ENCODE results near the gene PANK4.

The PANK4 gene

DNA sequence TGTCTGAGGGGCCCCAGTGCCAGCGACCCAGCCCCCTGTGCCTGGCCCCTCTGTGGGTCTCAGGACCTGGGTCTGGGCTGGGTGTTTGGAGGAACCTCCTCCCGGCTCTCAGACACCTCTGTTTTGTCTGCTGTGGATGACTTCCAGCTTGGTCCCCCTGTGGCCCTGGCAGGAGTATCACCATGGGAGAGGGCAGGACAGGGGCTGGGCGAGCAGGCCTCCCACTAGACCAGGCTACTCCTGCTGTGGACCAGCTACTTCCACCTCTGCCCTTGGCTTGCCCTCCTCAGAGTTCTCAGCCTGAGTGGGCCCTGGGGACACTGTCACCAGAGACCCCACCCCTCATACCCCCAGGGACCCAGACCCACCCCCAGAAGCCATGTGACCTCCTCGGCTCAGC is 28.5 kb downstream of the PANK4 start:
- TF ChIP-seq TEAD4 (IDR thresholded peaks at IDR 0.05) = no peak
- TF ChIP-seq NFIC (IDR thresholded peaks at IDR 0.05) = no peak
- TF ChIP-seq TCF12 (IDR thresholded peaks at IDR 0.05; ENCODE audit: low read depth) = no peak
- no peak for TF ChIP-seq EGR1 (IDR thresholded peaks at IDR 0.05)
- no peak for TF ChIP-seq ZBTB7A (IDR thresholded peaks at IDR 0.05; ENCODE audit: low read depth)
- TF ChIP-seq TAF1 (IDR thresholded peaks at IDR 0.05; ENCODE audit: low read depth) = no peak
- TF ChIP-seq YY1 (IDR thresholded peaks at IDR 0.05; ENCODE audit: low read depth) = no peak
- no peak for TF ChIP-seq CREB1 (IDR thresholded peaks at IDR 0.05; ENCODE audit: low read depth)
- TF ChIP-seq, protein P1, sequence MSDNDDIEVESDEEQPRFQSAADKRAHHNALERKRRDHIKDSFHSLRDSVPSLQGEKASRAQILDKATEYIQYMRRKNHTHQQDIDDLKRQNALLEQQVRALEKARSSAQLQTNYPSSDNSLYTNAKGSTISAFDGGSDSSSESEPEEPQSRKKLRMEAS (IDR thresholded peaks at IDR 0.05) = no peak
- TF ChIP-seq CEBPB (IDR thresholded peaks at IDR 0.05) = no peak
- no peak for TF ChIP-seq RAD21 (IDR thresholded peaks at IDR 0.05; ENCODE audit: low read depth)
- no peak for TF ChIP-seq REST (IDR thresholded peaks at IDR 0.05; ENCODE audit: low read depth)
- TF ChIP-seq FOXM1 (IDR thresholded peaks at IDR 0.05; ENCODE audit: borderline replicate concordance, low read depth) = no peak
- no peak for TF ChIP-seq EP300 (IDR thresholded peaks at IDR 0.05; ENCODE audit: borderline replicate concordance)
- TF ChIP-seq, protein P2, sequence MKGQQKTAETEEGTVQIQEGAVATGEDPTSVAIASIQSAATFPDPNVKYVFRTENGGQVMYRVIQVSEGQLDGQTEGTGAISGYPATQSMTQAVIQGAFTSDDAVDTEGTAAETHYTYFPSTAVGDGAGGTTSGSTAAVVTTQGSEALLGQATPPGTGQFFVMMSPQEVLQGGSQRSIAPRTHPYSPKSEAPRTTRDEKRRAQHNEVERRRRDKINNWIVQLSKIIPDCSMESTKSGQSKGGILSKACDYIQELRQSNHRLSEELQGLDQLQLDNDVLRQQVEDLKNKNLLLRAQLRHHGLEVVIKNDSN (IDR thresholded peaks at IDR 0.05) = no peak

GRCh38 chr1:2496746-2497145 is 29.6 kb downstream of the PANK4 start:
- no peak for TF ChIP-seq EGR1 (IDR thresholded peaks at IDR 0.05)
- no peak for TF ChIP-seq YY1 (IDR thresholded peaks at IDR 0.05; ENCODE audit: low read depth)
- TF ChIP-seq, protein P1 (IDR thresholded peaks at IDR 0.05) = no peak
- no peak for TF ChIP-seq NFIC (IDR thresholded peaks at IDR 0.05)
- TF ChIP-seq ZBTB7A (IDR thresholded peaks at IDR 0.05; ENCODE audit: low read depth) = no peak
- TF ChIP-seq TEAD4 (IDR thresholded peaks at IDR 0.05) = no peak
- TF ChIP-seq, protein P2 (IDR thresholded peaks at IDR 0.05) = no peak
- no peak for TF ChIP-seq TAF1 (IDR thresholded peaks at IDR 0.05; ENCODE audit: low read depth)
- TF ChIP-seq CREB1 (IDR thresholded peaks at IDR 0.05; ENCODE audit: low read depth) = no peak
- TF ChIP-seq RAD21 (IDR thresholded peaks at IDR 0.05; ENCODE audit: low read depth) = no peak

- TF ChIP-seq NFIC (IDR thresholded peaks at IDR 0.05) (no peak), TAF1 (IDR thresholded peaks at IDR 0.05; ENCODE audit: low read depth) (no peak), EGR1 (IDR thresholded peaks at IDR 0.05) (no peak), REST (IDR thresholded peaks at IDR 0.05; ENCODE audit: low read depth) (no peak), CREB1 (IDR thresholded peaks at IDR 0.05; ENCODE audit: low read depth) (no peak), YY1 (IDR thresholded peaks at IDR 0.05; ENCODE audit: low read depth) (no peak), EP300 (IDR thresholded peaks at IDR 0.05; ENCODE audit: borderline replicate concordance) (no peak), RAD21 (IDR thresholded peaks at IDR 0.05; ENCODE audit: low read depth) (no peak), TEAD4 (IDR thresholded peaks at IDR 0.05) (no peak), TCF12 (IDR thresholded peaks at IDR 0.05; ENCODE audit: low read depth) (no peak), FOXM1 (IDR thresholded peaks at IDR 0.05; ENCODE audit: borderline replicate concordance, low read depth) (no peak), ZBTB7A (IDR thresholded peaks at IDR 0.05; ENCODE audit: low read depth) (no peak), CEBPB (IDR thresholded peaks at IDR 0.05) (no peak)
- TF ChIP-seq, protein P1 (IDR thresholded peaks at IDR 0.05) = no peak
- TF ChIP-seq, protein P2 (IDR thresholded peaks at IDR 0.05) = no peak
These were observed 30.2 kb downstream of the PANK4 start for GRCh38 chr1:2496087-2496622.

DNA sequence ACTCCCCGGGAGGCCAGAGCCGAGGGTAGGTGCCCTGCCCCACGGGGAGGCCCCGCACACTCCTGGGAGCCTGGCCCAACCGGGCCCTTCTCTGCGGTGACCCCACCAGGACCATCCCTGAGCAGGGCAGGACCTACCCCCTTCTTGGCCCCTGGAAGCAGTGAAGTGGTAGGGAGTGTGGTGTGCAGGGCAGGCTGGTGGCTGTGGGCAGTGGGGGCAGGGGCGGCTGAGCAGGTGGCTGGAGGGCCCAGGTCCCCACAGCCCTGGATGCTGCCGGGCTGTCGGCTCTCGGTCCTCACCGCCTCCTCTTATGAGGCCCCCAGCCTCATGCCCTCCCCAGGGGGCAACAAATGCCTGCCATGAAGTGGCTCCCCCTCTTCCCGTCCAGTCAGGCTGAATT is 30.9 kb downstream of the PANK4 start:
- TF ChIP-seq EGR1 (IDR thresholded peaks at IDR 0.05) (no peak), ZBTB7A (IDR thresholded peaks at IDR 0.05; ENCODE audit: low read depth) (0 out of 2 replicates have a peak, but pooled peaks have one; percentile 2)

GRCh38 chr1:2495026-2495425 is 31.4 kb downstream of the PANK4 start:
- 0 out of 2 replicates have a peak, but pooled peaks have one; percentile 7 for TF ChIP-seq ZBTB7A (IDR thresholded peaks at IDR 0.05; ENCODE audit: low read depth)
- no peak for TF ChIP-seq CEBPB (IDR thresholded peaks at IDR 0.05)

GRCh38 chr1:2494323-2494693 is 32.1 kb downstream of the PANK4 start:
- TF ChIP-seq, protein P2 (IDR thresholded peaks at IDR 0.05) = no peak
- TF ChIP-seq CEBPB (IDR thresholded peaks at IDR 0.05) (peak; percentile 98), FOXM1 (IDR thresholded peaks at IDR 0.05; ENCODE audit: borderline replicate concordance, low read depth) (no peak), TEAD4 (IDR thresholded peaks at IDR 0.05) (peak; percentile 59; the same call in 1 of the 2 replicates)
